GM21390 (cell line): ENCODE data around the gene RILP.

Source experiments
- ATAC-seq: cut with Tn5 transposase; IDR thresholded peaks from one replicate; pipeline ENCODE4 v1.9.1; 2021; ENCODE audit not compliant: unreplicated experiment

RILP gene

GRCh38 chr17:1604831-1605528 is 44.7 kb downstream of the RILP start:
- no peak for ATAC-seq

- no peak for ATAC-seq
Measured at GRCh38 chr17:1601571-1601970, 48.1 kb downstream of the RILP start.

- ATAC-seq: no peak
Measured at GRCh38 chr17:1598399-1599095, 51.1 kb downstream of the RILP start.

GRCh38 chr17:1597861-1598342 is 51.8 kb downstream of the RILP start:
- no peak for ATAC-seq
